AML-193 (cell line): Measurements from ENCODE around the gene ANKDD1B.

Experiments used
- DNase-seq, 2 experiments: peaks; one replicate each; lab custom pipeline; 2025; lab: John Stamatoyannopoulos, UW

ANKDD1B gene

DNA sequence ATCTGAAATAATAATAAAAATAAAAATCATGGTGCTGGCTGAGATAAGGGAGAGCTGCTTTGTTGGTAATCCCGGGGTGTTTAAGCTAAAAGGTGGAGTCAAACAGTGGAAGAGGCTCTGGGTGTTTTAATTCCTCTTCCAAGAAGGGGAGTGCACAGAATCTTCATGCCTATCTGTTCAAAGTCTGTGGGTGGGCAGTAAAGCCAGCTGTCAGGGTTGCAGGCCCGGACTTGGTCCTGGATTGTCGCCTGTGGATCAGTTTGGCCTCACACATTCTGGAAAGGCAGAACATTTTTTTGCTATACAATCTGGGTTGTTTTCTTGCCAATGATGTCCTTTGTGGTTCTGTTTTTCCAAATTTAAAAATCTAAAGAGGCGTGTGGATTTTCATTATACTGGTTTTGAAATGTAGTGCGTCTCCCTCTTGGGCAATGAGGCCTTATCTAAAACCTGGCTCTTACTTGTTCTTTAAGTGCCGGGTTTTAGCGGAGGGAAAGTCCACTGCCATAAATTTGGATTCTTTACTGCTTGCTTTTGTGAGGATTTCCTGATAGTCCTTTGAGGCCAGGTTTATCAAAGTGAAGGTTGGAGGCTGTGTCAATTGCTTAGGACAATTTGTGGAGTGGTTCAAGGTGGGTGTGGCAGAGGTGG lies 5.8 kb downstream of the ANKDD1B start:
- DNase-seq: no peak

DNA sequence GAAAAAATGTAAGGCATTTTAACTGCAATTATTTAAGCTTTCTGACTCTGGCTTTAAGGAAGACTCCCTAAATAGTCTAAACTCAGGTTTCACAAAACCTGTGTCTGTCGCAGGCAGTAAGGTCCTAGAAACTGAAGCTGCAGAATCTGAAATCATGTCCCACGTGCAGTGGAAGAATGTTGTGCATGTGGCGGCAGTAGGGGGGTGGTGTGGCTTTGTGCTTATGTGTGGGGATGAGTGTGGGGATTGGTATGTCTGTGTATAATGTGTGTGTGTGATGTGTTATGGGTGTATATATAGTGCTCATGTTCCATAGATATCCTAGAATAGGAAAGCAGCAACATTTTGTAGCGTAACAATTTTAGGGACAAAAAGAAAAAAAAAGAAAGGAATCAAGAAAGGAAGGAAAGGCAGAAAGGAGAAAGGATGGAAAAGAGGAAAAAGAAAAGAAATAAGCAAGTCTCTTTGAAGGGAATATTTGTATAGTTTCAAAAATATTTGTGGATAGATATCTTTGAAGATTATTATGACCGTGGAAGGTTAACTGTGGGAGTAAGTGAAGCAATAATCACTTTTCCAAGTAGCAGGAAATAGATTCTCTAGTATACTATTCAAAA lies 6.6 kb downstream of the ANKDD1B start:
- no peak for DNase-seq

DNA sequence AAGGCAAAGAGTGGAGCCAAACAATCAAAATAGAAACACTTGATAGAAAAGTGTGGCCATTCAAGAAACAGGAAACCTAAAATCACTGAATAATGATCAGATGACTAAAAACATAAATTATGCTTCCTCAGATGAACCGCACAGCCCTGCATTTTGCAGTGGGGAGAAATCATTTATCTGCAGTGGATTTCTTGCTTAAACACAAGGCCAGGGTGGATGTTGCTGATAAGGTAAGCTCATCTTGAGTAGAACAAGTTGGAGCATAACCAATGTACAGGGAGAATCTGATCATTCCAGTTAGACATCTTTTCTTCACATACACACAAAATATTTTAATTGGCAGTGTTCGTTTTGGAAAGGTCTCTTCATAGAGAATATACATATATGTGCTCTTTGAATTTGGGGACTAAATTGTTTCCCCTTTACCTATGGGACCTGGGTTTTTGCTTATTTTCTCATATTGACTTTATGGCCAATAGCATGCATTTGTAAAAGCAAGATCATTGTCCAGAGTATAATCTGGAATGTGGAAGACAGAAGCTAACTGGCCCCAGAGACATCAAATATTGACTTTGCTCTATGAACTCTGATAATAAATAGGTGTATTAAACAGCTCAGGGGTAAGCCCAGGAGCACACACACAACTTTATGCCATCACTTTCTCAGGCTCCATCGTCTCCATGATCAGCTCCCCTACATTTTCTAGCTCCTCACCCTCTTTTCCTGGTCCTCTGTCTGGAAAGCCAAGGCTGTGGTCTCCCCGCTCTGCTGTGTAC lies 9.1 kb downstream of the ANKDD1B start:
- DNase-seq: no peak

DNA sequence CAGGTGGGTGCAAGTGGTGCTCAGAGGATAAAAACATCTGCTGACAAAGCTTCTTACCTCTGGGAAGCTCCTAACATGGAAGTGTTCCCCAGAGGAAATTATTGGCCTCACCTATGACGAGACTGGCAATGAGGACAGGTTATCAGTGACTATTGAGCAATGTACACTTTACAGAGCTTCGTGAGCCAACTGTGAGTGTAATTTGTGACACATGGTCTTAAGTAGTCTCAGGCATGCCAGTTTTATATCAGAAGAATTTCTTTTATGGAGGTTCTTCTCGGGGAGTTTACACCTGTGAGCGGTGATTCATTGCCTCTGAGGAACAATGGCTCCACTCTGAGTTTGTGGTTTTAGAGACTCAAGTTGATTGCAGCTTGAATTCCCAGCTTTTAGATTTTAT lies 11.3 kb downstream of the ANKDD1B start:
- DNase-seq: no peak

DNA sequence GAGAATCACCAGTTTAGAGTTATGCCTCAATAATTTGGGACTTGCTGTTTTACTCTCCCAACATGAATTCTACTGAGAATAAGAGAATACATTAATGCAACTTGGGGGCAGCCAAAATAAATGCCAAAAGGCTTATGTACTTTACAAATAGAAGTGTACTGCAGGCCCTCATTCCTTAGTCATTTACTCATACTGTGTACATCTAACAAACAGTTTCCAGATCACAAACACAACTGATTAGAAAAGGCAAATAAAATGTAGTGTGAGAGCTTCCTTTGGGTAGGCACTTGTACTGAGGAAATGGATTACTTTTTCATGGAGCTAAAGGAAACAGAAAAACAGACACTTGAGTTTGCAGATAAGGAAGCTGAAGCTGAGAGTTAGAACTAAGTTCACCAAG lies 12.6 kb downstream of the ANKDD1B start:
- DNase-seq: no peak

DNA sequence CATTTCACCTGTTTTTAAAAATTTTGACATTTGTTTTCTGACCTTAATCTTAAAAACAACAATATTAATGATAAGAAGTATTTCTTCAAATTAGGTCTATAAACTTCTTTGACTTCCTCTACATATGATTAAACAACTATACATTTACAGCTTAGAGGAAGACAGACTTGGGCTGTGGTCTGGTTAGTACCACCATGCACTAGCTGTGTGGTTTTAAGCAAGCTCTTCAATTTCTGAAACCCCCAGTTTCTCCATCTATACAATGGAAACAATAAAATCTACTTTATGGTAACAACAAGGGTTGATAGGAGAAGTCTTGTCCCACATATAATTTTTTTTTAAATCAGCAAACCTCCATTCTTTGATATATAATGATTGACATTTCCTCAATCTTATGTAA lies 15.7 kb downstream of the ANKDD1B start:
- no peak for DNase-seq

DNA sequence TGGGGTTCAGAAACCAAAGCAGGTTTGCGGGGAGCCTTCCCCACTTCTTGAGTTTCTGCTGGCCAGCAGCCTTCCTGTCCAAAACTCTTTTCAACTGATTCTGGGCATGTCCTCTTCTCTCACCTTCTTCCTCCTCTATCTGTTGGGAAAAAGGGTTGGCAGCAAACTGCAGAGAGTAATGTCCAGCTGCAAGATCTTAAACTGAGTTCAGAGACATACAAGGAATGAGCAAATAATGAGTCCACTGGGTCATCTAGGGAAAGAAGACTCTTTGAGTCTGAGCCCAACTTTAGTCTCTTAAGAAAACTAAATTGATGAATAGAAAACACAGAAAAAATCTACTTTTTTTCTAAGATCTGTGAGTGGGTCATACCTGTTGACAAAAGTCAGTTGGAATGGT lies 16.5 kb downstream of the ANKDD1B start:
- no peak for DNase-seq

DNA sequence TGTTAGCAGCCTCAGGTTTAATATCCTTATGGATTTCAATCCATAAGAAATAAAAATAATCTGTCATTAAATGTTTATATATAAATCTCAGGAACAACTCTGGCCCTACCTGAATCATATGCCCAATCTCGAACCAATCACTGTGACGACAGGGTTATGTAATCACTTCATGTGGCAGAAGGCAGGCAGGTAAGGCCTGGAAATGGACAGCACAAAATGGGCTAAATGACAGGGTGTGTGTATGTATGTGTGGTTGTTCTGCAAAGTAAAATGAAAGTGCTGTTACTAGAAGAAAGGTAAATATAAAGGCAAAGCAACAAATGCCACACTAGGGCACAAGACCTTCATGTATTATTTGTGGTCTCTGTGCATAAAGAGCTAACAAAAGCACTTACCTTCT lies 19.6 kb downstream of the ANKDD1B start:
- DNase-seq: no peak

DNA sequence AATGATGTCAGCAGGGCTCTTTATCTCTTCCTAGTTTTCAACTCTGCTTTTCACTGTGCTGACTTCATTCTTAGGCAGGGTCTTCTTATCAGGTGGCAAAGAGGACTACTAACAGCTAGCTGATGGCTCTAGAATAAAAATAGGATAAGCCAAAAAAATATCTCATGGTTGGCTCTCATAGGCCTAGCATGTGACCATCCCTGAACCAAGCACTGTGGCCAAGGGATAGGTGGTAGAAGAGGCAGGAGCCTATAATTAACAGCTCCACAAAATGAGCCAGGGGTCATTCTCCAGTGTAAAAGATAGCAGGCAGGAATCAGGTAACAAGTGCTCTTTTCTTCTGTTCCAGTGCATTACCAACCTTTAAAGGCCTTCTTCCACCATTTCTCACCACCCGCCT lies 21.1 kb downstream of the ANKDD1B start:
- DNase-seq: no peak

DNA sequence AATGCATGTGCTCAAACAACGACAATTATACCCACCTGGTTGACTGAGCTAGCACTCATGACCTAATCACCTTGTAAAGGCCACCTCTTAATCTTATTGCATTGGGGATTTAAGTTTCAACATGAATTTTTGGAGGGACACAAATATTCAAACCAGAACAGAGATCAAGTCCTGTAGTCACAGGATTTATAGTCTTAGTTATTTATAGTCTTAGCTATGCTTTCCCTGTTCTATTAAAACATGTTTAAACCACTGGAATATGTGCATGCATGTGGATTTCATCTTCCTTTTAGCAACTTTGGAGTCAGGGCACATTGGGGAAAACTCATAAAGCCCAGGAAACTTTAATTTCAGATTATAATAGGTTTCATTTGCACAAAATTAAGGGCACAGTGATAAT lies 26.7 kb downstream of the ANKDD1B start:
- DNase-seq: no peak

DNA sequence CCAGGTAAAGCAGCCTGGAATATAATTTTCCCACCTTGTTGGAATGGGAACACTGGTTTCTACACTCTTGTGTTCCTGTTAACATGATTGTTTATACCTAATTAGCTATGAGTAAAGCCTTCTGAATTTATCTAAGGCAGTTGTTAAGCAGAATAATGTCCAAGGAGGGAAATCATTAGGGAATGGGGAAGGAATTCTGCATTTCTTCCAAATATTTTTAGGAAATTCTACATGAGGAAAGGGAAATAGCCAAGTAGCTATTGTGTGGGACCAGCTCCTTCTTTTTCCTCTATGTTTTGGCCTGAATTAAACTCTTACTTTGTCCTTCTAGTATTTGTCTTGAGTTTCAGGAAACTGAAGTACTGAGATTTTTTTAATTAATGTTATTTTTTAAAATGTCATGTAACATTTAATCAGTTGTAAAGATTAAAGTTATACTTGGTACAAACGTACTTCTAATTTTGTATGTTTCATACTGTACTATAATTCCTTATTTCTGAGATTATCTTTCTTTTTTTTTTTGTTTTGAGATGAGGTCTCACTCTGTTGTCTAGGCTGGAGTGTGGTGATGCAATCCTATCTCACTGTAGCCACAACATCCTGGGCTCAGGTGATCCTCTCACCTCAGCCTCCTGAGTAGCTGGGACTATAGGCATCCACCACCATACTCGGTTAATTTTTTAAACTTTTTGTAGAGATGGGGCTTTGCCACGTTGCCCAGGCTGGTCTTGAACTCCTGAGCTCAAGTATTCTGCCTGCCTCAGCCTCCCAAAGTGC lies 28.5 kb downstream of the ANKDD1B start:
- no peak for DNase-seq

DNA sequence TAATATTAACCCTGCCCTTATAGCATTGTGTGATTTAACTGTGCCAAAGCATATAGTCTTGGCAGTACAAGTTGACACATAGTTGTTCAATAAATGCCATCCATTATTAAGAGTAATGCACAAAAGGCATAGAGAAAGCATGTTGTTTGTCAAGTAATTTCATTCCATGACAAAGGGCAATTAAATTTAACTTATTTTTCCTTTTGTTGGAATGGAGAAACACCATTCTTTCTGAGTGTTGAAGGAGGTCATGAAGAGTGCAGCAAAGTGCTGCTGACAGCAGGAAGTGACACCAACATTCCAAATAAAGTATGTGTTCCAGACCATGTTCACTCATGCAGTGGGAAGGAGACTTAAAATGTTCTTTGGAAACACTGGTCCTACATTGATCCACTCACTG lies 29.1 kb downstream of the ANKDD1B start:
- no peak for DNase-seq

DNA sequence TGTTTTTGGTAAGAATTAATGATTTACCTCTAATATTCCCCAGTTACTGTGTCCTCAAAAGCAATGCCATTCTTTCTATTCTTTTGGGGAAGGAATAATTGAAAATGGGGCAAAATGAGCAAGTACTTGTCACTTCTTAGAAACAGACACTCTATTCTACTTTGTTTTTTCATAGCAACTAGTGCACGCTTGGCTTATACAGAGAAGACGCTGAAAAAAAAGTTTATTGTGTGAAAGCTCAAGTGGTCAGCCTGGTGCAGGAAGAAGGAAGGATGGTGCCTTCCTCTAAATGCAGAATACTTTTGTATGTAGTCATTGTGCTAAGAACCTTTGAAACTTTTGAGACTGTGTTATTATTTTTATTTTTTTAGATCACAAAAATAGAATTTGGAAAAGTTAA lies 29.6 kb downstream of the ANKDD1B start:
- no peak for DNase-seq

DNA sequence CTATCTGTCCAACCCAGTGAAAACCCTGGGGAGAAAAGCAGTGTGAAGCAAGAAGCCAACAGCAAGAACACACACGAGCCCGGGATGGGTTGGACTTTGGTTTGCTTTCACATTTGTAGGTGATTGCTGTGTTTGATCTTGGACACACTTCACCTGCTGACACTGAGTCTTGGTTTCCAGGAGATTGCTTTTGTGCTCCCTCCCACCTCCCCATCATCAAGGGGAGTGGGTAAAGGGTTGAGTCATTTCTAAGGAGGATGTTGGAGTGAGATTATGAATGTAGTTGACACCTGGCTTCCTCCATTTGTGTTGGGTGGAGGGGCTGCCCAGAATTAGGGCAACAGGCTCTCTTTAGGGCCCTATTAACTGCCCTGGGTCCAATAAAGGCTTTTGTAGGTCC lies 37.5 kb downstream of the ANKDD1B start:
- no peak for DNase-seq

DNA sequence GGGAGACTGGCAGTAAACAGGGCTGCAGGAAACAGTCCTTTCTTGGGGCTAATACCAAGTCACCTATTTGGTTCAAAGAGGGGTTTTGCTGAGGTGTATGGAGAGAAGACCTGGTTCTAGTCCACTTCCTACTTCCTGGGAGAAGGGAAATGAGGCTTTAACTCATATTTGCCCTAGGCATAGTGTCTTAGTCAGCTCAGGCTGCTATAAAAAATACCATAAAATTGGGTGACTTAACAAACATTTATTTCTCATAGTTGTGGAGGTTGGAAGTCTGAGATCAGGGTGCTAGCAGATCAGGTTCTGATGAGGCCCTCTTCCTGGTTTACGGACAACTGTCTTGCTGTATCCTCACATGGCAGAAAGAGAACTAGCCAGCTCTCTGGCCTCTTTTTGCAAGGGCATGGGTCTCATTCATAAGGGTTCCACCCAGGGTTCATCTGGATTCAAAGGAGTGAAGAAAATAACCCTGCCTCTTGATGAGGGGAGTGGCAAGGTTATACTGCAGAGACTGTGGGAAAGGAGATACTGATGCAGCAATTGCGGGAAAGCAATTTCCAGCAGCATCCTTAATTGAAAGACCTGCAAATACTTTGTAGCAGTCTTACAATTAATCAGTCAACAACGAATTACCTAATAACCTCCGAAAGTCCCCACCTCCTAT lies 40.5 kb downstream of the ANKDD1B start:
- no peak for DNase-seq

DNA sequence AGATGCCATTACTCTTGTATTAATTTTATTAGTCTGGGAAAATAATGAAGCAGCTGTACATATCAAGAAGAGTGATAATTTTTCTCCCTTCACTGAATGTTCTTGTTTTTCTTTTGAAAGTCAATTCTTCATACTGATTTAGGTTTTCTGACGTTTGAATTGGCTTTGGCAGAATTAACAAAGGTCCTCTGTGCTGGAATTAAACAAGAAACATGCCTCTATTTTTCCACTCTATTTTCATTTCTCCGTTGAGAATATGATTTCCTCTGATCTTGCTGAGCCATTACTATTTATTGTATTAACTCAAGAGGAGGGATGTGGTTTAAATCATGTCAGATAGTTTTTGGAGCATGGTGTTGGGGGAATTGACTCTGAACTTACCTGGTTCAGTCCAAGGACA lies 42.3 kb downstream of the ANKDD1B start:
- no peak for DNase-seq

DNA sequence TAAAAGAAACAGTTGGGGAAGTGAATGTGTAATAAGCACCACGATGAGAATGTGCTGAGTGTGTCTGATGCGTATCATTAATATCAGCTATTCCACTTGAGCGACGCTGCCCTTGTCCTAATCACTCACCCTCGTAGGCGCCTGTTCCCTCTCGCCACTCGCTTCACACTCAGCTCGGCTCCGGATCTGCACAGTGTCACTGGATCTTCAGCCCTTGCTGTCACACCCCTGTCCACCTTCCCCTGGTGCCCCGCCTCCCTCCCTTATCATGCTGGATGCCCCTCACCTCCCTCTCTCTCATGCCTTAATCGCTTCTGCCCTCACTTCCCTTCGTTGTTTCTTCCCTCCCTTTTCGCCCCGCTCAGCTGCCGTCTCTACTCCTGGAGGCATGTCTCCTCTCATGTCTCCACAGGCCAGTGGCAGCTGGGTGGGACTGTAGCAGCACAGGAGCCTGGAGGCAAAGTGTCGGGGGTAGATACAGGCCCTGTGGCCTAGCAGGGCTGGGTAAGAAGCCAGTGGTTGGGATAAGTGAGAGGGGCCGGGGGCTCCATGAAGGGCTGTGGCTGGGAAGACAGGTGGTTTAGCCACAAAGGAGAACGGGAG lies 43.5 kb downstream of the ANKDD1B start:
- no peak for DNase-seq

DNA sequence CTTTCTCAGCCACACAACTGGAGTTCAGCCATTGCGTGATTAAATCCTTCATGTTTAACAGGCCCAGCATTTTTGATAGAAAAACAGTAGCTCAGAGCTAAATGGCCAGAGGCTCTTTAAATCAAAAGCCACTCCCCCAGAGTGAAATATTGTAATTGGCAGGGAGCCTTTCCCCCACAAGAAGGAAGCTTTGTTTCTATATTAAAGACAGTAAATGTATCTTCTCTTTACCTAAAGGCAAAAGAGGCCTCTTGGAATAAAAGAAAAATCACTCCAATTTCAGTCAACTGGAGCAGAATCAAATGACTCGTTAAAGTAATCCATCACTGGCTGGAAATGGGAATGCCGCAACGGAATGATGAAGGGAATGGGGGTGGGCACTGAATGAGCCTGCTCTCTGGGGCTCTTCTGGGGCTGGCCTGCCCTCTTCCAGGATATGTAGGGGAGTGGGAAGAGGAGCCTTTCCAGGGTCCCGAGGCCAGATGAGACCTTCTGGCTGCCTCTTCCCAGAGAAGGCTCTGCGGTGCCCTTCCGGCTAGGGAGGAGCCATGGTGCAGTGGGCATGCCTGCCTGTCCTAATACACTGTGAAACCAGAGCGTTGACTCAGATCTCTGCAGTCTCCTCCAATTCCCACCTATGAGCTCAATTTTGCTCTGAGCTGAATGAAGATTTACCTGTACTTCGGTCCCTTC lies 45.2 kb downstream of the ANKDD1B start:
- no peak for DNase-seq

DNA sequence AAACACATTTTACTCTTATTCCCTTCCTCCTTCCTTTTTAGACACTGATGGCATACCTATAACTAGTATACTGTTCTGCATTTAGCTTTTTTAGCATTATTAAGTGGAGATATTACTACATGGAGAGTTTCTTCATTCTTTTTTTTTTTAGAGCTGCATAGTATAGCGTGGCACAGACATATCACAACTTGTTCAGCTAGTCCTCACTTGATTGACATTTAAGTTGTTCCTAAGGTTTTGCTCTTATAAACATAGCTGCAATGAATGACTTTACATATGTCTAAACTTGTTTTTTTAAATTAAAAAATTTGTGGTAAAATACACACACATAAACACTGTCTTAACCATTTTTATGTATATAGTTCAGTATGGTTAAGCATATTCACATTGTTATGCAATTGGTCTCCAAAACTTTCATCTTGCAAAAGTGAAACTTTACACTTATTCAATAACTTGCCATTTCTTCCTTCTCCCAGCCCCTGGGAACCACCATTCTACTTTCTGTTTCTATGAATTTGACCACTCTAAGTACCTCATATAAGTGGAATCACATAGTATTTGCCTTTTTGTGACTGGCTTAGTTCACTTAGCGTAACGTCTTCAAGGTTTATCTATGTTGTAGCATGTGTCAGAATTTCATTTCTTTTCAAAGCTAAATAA lies 48.7 kb downstream of the ANKDD1B start:
- no peak for DNase-seq

DNA sequence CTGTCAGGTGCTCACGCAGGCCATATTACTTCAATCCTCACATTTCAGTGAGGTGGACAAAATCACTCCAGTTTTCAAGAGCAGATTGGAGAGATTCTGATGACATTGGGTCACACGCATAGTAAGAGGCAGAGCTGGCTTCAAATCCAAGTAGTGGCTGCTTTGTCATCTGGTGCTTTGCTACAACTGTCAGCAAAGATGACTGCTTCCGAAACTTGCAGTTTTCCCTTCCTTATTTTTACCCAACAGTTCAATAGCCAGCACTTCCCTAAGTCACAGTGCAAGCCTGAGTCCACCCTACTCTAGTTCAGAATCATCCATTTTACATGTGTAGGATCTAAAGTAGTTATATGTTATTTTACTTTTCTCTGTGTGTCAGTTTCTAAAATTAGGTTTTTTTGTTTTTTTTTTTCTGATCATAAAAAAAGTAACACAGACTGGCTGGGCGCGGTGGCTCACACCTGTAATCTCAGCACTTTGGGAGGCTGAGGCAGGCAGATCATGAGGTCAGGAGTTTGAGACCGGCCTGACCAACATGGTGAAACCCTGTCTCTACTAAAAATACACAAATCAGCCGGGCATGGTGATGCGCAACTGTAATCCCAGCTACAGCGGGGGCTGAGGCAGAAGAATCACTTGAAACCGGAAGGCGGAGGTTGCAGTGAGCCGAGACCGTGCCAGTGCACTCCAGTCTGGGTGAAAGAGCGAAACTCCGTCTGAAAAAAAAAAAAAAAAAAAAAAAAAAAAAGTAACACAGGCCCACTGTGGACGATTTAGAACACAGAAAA lies 49.6 kb downstream of the ANKDD1B start:
- DNase-seq: no peak
